Activated naive CD4-positive, alpha-beta T cell treated with anti-CD3 and anti-CD28 coated beads for 36 hours (primary cell): Measurements from ENCODE around the gene GALNT10. TPM values are rescaled to one million over a fixed set of nuclear protein-coding genes. Genes with fewer than 3 reads are reported as not detected.

Experiments used
- CTCF ChIA-PET: fragments of 350-600 bp; sonication (Branson Sonifier 250); formaldehyde crosslinking; loops from one replicate; lab custom pipeline; 2021; ENCODE audit warnings: antibody characterized with exemption; lab: Charles Lee
- DNase-seq: peaks from one replicate; pipeline ENCODE4 v3.0.0-alpha.2; 2020
- H3K27ac Mint-ChIP-seq: one replicate; pipeline ENCODE4 v1.8.0; 2021; ENCODE audit warnings: mild to moderate bottlenecking, mixed read lengths
- H3K27me3 Mint-ChIP-seq: one replicate; pipeline ENCODE4 v1.8.0; 2021; ENCODE audit warnings: low read depth, mixed read lengths
- H3K36me3 Mint-ChIP-seq: one replicate; pipeline ENCODE4 v1.8.0; 2021; ENCODE audit warnings: low read depth, mixed read lengths
- H3K4me1 Mint-ChIP-seq: one replicate; pipeline ENCODE4 v1.8.0; 2021; ENCODE audit warnings: low read depth, mixed read lengths
- H3K4me3 Mint-ChIP-seq: one replicate; pipeline ENCODE4 v1.8.0; 2021; ENCODE audit warnings: mild to moderate bottlenecking, moderate library complexity, mixed read lengths
- H3K9me3 Mint-ChIP-seq: one replicate; pipeline ENCODE4 v1.8.0; 2021; ENCODE audit warnings: mixed read lengths
- intact Hi-C: fragments of 100-400 bp; cut with micrococcal nuclease; formaldehyde crosslinking; loops from one replicate; pipeline ENCODE4 v1.15.1; 2023
- total RNA-seq, 2 experiments: library from RNA; stranded (reverse); gene quantifications; one replicate each; pipeline ENCODE4 v1.2.3, GENCODE V29; 2021

GALNT10 gene
- total RNA-seq, 2 experiments from 2014 or later = 41.2 to 42.8 TPM

- CTCF ChIA-PET = interaction anchor here (1.5 kb wide), 1 partner anchor 24 kb away, joined by 4 read pairs; no protein-coding TSS in a partner anchor
- peaks cover 27% of the 10 kb centered on the region for H3K36me3 Mint-ChIP-seq
- peak within 1 kb of the TSS; percentile 92 for H3K27ac Mint-ChIP-seq
- H3K27me3 Mint-ChIP-seq = no peaks in the 10 kb centered on the region
- intact Hi-C loops = loop anchor here (1.0 to 2.0 kb wide), 10 partner anchors 41 to 493 kb away; partner anchors contain the start of genes CNOT8, FAM114A2, GALNT10 and GEMIN5
- no peaks in the 10 kb centered on the region for H3K9me3 Mint-ChIP-seq
- H3K4me1 Mint-ChIP-seq = peaks cover 42% of the 10 kb centered on the region
- DNase-seq = peak; percentile 94
- H3K4me3 Mint-ChIP-seq = peak within 1 kb of the TSS; percentile 98
Measured at GRCh38 chr5:154445422-154446194, 255.1 kb downstream of the GALNT10 start, which contains the start of gene SAP30L. TSS of gene SAP30L (plus strand) at chr5:154445997. CDS start at chr5:154446605, 608 bp downstream.

- CTCF ChIA-PET = interaction anchor here (0.6 to 1.9 kb wide), 3 partner anchors 20 to 189 kb away, joined by 3 to 4 read pairs (median 4); no protein-coding TSS in a partner anchor
- Mint-ChIP-seq H3K4me1 (peaks cover 42% of the 10 kb centered on the region), H3K4me3 (peak overlapping the region; percentile 84), H3K27ac (peak overlapping the region; percentile 41), H3K9me3 (no peaks in the 10 kb centered on the region), H3K27me3 (no peaks in the 10 kb centered on the region), H3K36me3 (peaks cover 27% of the 10 kb centered on the region)
- intact Hi-C loops = loop anchor here (2.0 kb wide), 1 partner anchor 68 kb away; no protein-coding TSS in a partner anchor
- peak; percentile 59 for DNase-seq
Measured at GRCh38 chr5:154446195-154447088, 255.9 kb downstream of the GALNT10 start.

- Mint-ChIP-seq H3K36me3 (peaks cover 22% of the 10 kb centered on the region), H3K9me3 (no peaks in the 10 kb centered on the region), H3K27ac (peak overlapping the region; percentile 41), H3K27me3 (no peaks in the 10 kb centered on the region), H3K4me3 (peak overlapping the region; percentile 84), H3K4me1 (peaks cover 41% of the 10 kb centered on the region)
- CTCF ChIA-PET = interaction anchor here (0.6 to 1.9 kb wide), 4 partner anchors 19 to 188 kb away, joined by 3 to 4 read pairs (median 4); no protein-coding TSS in a partner anchor
- intact Hi-C loops = loop anchor here (2.0 kb wide), 1 partner anchor 68 kb away; no protein-coding TSS in a partner anchor
- no peak for DNase-seq
Measured at GRCh38 chr5:154447089-154447725, 256.7 kb downstream of the GALNT10 start.

GRCh38 chr5:154449786-154450185, 259.3 kb downstream of the GALNT10 start:
- Mint-ChIP-seq H3K9me3 (no peaks in the 10 kb centered on the region), H3K27ac (no peak overlapping the region), H3K36me3 (peaks cover 26% of the 10 kb centered on the region), H3K27me3 (no peaks in the 10 kb centered on the region), H3K4me1 (peaks cover 34% of the 10 kb centered on the region), H3K4me3 (no peak overlapping the region)
- intact Hi-C loops = no loop called here
- DNase-seq = no peak
- CTCF ChIA-PET = interaction anchor here (0.7 to 2.1 kb wide), 3 partner anchors 13 to 434 kb away, joined by 3 to 9 read pairs (median 3); no protein-coding TSS in a partner anchor

DNA sequence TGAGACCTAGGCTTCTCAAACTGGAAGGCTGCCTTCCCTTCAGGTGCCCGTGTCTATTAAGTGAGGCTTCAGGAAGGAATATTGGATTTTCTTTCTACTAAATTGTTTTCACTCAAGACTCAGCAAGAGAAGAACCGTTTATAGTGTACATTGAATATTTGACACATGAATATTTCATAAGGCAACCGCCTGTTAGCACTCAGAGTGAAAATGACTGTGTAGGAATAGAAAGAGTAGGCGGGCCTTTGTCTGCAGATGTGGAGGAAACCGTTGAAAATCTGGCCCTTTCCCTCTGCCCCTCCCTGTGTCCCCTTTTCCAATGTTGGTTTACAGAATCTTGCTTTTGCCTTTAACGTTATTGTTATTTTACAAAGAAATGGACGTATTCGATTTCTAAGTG, 261.4 kb downstream of the GALNT10 start:
- CTCF ChIA-PET = interaction anchor here (0.6 kb wide), 1 partner anchor 58 kb away, joined by 5 read pairs; no protein-coding TSS in a partner anchor
- no peak for DNase-seq
- H3K4me1 Mint-ChIP-seq = peaks cover 31% of the 10 kb centered on the region
- intact Hi-C loops = no loop called here
- H3K9me3 Mint-ChIP-seq = no peaks in the 10 kb centered on the region
- peaks cover 38% of the 10 kb centered on the region for H3K36me3 Mint-ChIP-seq
- H3K27ac Mint-ChIP-seq = no peak overlapping the region
- no peak overlapping the region for H3K4me3 Mint-ChIP-seq
- no peaks in the 10 kb centered on the region for H3K27me3 Mint-ChIP-seq

DNA sequence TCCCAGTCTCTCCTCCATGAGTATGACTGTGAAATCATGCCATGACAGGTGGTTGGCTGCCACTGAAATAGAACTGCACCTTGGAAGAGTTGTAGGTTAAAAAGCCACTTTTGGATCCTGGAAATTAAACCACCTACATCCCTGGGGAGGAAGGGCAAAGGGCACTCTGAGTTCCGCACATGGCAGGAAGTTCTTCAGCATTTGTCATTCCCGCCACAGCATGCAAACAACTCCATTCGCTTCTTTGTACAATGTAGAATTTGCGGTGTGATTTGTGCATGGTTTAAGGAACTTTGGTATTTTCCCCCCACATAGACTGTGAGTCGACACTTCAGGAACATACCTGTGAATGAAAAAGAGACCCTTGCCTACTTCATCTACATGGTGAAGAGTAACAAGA, 265.1 kb downstream of the GALNT10 start:
- H3K9me3 Mint-ChIP-seq = no peaks in the 10 kb centered on the region
- no peak overlapping the region for H3K4me3 Mint-ChIP-seq
- CTCF ChIA-PET = interaction anchor here (1.6 kb wide), 1 partner anchor 50 kb away, joined by 3 read pairs; no protein-coding TSS in a partner anchor
- H3K27me3 Mint-ChIP-seq = no peaks in the 10 kb centered on the region
- intact Hi-C loops = no loop called here
- H3K36me3 Mint-ChIP-seq = peaks cover 36% of the 10 kb centered on the region
- H3K4me1 Mint-ChIP-seq = peaks cover under 1% of the 10 kb centered on the region
- no peak for DNase-seq
- H3K27ac Mint-ChIP-seq = no peak overlapping the region

DNA sequence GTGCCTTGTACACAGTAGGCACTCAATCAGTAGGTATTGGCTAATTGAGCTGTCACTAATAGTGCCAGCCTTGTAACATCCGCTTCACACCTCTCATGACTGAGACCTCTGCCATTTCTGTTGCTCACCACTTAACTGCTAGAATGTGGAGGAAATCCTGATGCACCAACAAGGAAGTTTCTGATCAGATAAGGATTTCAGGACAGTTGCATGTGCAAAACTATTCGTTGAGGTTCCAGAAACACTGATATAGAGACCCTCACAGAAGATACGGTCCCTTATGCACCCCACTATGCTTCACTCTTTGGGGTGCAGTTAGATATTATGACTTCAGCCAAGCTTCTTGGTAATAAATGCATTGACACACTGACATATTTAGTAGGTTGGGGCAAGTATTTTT, 266.0 kb downstream of the GALNT10 start:
- CTCF ChIA-PET = interaction anchor here (0.6 to 1.6 kb wide), 4 partner anchors 12 to 143 kb away, joined by 3 to 5 read pairs (median 4); no protein-coding TSS in a partner anchor
- H3K4me1 Mint-ChIP-seq = no peaks in the 10 kb centered on the region
- H3K9me3 Mint-ChIP-seq = no peaks in the 10 kb centered on the region
- DNase-seq = no peak
- H3K4me3 Mint-ChIP-seq = no peak overlapping the region
- no peak overlapping the region for H3K27ac Mint-ChIP-seq
- H3K36me3 Mint-ChIP-seq = peaks cover 30% of the 10 kb centered on the region
- intact Hi-C loops = no loop called here
- H3K27me3 Mint-ChIP-seq = no peaks in the 10 kb centered on the region

DNA sequence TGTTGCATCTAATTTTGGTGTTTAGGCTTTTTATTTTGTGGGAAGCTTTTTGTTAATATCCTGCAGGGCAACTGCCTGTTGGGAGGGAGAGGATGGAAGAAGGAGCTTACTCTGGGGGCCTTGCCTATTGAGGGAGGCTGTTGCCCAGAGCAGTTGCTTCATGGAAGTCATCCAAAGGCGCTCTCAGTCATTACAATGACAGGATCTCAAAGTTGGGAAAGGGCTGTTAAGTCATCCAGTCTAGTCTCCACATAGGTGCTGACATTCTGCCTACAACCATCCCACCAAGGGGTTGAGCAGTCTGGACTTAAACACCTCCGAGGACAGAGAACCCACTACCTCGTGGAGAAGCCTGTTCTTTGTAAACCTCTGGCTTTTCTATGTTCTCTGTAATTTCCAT, 268.5 kb downstream of the GALNT10 start:
- no peak for DNase-seq
- CTCF ChIA-PET = interaction anchor here (0.6 to 1.0 kb wide), 2 partner anchors 8 to 896 kb away, joined by 3 to 5 read pairs; no protein-coding TSS in a partner anchor
- H3K36me3 Mint-ChIP-seq = peaks cover 21% of the 10 kb centered on the region
- H3K4me1 Mint-ChIP-seq = no peaks in the 10 kb centered on the region
- no peak overlapping the region for H3K27ac Mint-ChIP-seq
- no peak overlapping the region for H3K4me3 Mint-ChIP-seq
- no peaks in the 10 kb centered on the region for H3K9me3 Mint-ChIP-seq
- intact Hi-C loops = no loop called here
- no peaks in the 10 kb centered on the region for H3K27me3 Mint-ChIP-seq

- intact Hi-C loops = no loop called here
- Mint-ChIP-seq H3K4me3 (no peak overlapping the region), H3K36me3 (peaks cover 18% of the 10 kb centered on the region), H3K27me3 (no peaks in the 10 kb centered on the region), H3K9me3 (no peaks in the 10 kb centered on the region), H3K4me1 (no peaks in the 10 kb centered on the region), H3K27ac (no peak overlapping the region)
- no peak for DNase-seq
- CTCF ChIA-PET = interaction anchor here (1.3 kb wide), 1 partner anchor 388 kb away, joined by 3 read pairs; no protein-coding TSS in a partner anchor
Measured at GRCh38 chr5:154460172-154460571, 269.6 kb downstream of the GALNT10 start.

- H3K27me3 Mint-ChIP-seq = no peaks in the 10 kb centered on the region
- CTCF ChIA-PET = no interaction called here
- H3K4me3 Mint-ChIP-seq = no peak overlapping the region
- no peaks in the 10 kb centered on the region for H3K4me1 Mint-ChIP-seq
- H3K36me3 Mint-ChIP-seq = peaks cover 7% of the 10 kb centered on the region
- DNase-seq = no peak
- no peaks in the 10 kb centered on the region for H3K9me3 Mint-ChIP-seq
- intact Hi-C loops = no loop called here
- H3K27ac Mint-ChIP-seq = no peak overlapping the region
Measured at GRCh38 chr5:154461531-154461930, 271.0 kb downstream of the GALNT10 start.

GRCh38 chr5:154464438-154464837, 273.9 kb downstream of the GALNT10 start:
- CTCF ChIA-PET = interaction anchor here (1.1 kb wide), 1 partner anchor 392 kb away, joined by 3 read pairs; no protein-coding TSS in a partner anchor
- H3K27ac Mint-ChIP-seq = no peak overlapping the region
- intact Hi-C loops = no loop called here
- no peak for DNase-seq
- peaks cover 2% of the 10 kb centered on the region for H3K36me3 Mint-ChIP-seq
- no peaks in the 10 kb centered on the region for H3K4me1 Mint-ChIP-seq
- H3K4me3 Mint-ChIP-seq = no peak overlapping the region
- no peaks in the 10 kb centered on the region for H3K9me3 Mint-ChIP-seq
- peaks cover 13% of the 10 kb centered on the region for H3K27me3 Mint-ChIP-seq
